ENCODE results near the gene TMEM119.
"Not testable (repeated sequence)": the region's sequence is repeated elsewhere in the genome, so short reads cannot be mapped to it uniquely, and the experiment has no call there.

TMEM119 gene

DNA sequence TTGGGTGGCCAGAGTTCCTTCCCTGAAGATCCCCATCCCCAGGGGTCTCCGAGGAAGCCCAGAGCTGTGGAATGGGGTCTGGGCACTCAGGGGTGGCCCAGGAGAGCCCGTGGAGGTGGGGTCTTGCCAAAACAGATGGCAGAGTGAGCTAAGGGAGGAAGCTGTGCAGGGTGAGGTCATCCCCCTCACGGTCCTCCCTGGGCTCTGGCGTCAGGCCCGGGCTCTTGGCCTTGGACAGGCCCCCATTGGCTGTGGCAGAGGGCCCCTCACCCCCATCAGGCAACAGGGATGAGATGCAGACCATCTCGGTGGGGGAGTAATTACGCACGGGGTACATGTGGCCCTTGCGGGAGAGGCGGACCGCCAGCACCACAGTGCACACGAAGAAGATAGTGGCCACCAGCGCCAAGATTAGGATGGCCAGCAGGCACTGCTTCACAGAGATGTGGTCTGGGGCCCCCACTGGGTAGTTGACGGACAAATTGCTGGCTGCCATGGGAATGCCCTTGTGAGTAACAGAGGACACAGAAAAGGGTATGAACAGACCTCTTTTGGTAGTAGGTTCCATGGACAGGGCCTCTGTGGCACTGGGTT, 25.1 kb upstream of the TMEM119 start:
- Mint-ChIP-seq H3K27ac (peak overlapping the region in 1 of 3 experiments; percentile 49), H3K4me3 (no peak overlapping the region), H3K27me3 (ENCODE audit: low read depth) (no peaks in the 10 kb centered on the region), H3K9me3 (no peaks in the 10 kb centered on the region), H3K4me1 (peaks cover 10% of the 10 kb centered on the region), H3K36me3 (ENCODE audit: low read depth) (no peaks in the 10 kb centered on the region)
- TF ChIP-seq, protein P1, sequence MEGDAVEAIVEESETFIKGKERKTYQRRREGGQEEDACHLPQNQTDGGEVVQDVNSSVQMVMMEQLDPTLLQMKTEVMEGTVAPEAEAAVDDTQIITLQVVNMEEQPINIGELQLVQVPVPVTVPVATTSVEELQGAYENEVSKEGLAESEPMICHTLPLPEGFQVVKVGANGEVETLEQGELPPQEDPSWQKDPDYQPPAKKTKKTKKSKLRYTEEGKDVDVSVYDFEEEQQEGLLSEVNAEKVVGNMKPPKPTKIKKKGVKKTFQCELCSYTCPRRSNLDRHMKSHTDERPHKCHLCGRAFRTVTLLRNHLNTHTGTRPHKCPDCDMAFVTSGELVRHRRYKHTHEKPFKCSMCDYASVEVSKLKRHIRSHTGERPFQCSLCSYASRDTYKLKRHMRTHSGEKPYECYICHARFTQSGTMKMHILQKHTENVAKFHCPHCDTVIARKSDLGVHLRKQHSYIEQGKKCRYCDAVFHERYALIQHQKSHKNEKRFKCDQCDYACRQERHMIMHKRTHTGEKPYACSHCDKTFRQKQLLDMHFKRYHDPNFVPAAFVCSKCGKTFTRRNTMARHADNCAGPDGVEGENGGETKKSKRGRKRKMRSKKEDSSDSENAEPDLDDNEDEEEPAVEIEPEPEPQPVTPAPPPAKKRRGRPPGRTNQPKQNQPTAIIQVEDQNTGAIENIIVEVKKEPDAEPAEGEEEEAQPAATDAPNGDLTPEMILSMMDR (IDR thresholded peaks at IDR 0.05; ENCODE audit: unreplicated experiment in 3 of 3): no peak

DNA sequence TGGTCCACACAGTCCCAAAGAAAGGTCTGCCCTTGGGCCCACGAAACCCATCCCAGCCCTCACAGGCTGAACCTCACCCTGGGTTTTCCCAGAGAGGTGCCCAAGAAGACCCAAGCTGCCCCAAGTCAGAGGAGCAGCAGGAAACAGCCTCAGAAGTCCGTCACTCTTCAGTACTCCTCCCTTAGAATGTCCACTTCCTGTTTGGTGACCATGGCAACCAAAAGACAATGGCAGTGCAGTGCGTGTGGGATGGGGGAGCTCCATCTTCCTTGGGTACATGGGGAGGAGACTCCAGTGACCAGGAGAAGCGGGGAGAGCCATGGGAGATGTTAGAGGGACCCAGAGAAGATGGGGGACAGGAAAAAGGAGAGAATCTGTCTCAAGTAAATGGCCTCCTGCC, 24.5 kb upstream of the TMEM119 start:
- Mint-ChIP-seq H3K4me3 (no peak overlapping the region), H3K36me3 (ENCODE audit: low read depth) (no peaks in the 10 kb centered on the region), H3K27me3 (ENCODE audit: low read depth) (no peaks in the 10 kb centered on the region), H3K27ac (peak overlapping the region; percentile 43 to 66 (median 49)), H3K9me3 (no peaks in the 10 kb centered on the region), H3K4me1 (peaks cover 12% of the 10 kb centered on the region)
- TF ChIP-seq, protein P1 (IDR thresholded peaks at IDR 0.05; ENCODE audit: unreplicated experiment in 3 of 3): no peak

DNA sequence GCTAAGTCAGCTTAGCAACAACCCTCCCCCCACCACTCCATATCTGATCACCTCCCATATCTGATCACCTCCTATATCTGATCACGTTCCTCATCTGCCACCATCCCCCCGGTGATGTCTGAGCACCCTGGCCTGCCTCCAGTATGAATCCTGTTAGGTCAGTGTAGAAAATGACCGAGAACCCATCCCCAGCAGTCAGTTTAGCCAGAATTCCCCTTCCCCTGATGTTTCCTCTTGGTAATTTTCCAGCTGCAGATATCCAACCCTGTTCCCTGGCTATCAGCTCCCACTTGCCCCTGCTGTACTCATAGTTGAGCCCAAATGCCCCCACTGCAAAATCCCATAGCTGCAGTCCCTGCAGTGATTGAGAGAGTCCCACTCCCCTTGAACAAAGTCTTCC, 23.3 kb upstream of the TMEM119 start:
- peaks cover 5% of the 10 kb centered on the region for H3K36me3 Mint-ChIP-seq (ENCODE audit: low read depth)
- no peaks in the 10 kb centered on the region for H3K9me3 Mint-ChIP-seq
- peak overlapping the region in 1 of 3 experiments; percentile 63 for H3K27ac Mint-ChIP-seq
- no peaks in the 10 kb centered on the region for H3K27me3 Mint-ChIP-seq (ENCODE audit: low read depth)
- H3K4me1 Mint-ChIP-seq: peaks cover 12% of the 10 kb centered on the region
- TF ChIP-seq, protein P1 (IDR thresholded peaks at IDR 0.05; ENCODE audit: unreplicated experiment in 3 of 3): no peak
- no peak overlapping the region for H3K4me3 Mint-ChIP-seq

DNA sequence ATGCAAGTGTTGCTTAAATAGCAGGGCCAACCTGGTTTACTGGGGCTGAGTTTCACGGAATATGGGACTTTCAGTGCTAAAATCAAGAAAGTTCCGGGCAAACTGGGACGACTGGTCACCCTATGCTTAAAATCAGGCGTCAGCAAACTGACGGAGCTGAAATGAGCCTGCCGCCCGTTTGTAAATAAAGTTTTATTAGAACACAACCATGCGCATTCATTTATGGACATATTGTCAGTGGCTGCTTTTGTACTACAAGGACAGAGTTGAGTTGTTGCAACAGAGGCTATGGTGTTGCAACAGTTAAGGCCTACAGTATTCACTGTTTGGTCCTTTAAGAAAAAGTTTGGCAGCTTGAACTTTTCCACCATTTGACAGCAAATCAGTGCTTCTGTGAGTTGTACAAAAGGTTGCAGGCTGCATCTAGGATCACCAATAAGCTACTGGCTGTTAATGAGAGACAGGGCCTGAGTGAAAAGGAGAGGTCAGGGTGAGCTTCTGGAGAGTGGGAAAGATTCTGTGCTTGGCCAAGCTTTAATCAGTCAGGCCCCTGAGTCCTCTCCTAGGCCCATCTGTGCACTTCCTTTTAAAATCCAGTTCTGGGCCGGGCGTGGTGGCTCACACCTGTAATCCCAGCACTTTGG, 22.5 kb upstream of the TMEM119 start:
- Mint-ChIP-seq H3K27ac (no peak overlapping the region), H3K36me3 (ENCODE audit: low read depth) (peaks cover 5% of the 10 kb centered on the region), H3K4me3 (no peak overlapping the region)

DNA sequence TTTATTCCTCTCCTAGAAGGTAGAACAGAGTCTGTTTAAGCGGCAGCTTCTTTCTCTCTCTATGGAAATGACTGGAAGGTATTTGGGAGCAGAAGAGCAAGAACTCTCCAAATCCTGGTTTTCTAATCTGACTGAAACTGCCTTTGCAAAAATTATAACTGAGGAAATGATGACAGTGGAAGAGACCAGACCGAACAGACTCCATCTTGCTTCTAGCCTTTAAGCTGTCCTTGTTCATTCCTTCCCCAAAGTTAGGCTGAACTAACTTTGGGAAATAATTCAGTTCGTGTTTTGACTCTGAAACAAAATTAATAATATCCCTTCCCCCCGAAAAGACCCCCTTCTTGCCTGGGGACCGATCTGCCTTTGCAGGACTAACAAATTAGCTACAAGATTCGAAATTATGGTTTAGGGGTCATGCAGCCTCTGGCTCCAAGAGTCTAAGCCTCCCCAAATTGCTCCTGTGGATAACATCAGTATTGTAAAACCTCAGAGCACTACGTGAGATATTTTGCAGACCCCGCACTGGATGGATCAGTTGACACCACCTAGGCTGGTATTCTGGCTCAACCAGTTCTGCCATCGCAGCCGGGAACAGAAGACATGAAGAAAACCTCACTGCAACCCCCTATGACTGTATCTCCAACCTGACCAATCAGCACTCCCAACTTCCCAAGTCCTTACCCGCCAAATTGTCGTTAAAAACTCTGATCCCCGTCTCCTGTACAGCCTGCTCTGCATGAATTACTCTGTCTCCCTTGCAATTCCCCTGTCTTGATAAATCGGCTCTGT, 21.7 kb upstream of the TMEM119 start:
- Mint-ChIP-seq H3K36me3 (ENCODE audit: low read depth) (peaks cover 5% of the 10 kb centered on the region), H3K27ac (no peak overlapping the region), H3K9me3 (no peaks in the 10 kb centered on the region), H3K4me1 (peaks cover 16% of the 10 kb centered on the region), H3K27me3 (ENCODE audit: low read depth) (no peaks in the 10 kb centered on the region), H3K4me3 (no peak overlapping the region)
- TF ChIP-seq, protein P1 (IDR thresholded peaks at IDR 0.05; ENCODE audit: unreplicated experiment in 3 of 3): no peak

More for the DNA sequence above, 22.5 kb upstream of the TMEM119 start:
- peaks cover 12% of the 10 kb centered on the region for H3K4me1 Mint-ChIP-seq
- TF ChIP-seq, protein P1 (IDR thresholded peaks at IDR 0.05; ENCODE audit: unreplicated experiment in 3 of 3): no peak
- H3K9me3 Mint-ChIP-seq: no peaks in the 10 kb centered on the region
- H3K27me3 Mint-ChIP-seq (ENCODE audit: low read depth): no peaks in the 10 kb centered on the region

DNA sequence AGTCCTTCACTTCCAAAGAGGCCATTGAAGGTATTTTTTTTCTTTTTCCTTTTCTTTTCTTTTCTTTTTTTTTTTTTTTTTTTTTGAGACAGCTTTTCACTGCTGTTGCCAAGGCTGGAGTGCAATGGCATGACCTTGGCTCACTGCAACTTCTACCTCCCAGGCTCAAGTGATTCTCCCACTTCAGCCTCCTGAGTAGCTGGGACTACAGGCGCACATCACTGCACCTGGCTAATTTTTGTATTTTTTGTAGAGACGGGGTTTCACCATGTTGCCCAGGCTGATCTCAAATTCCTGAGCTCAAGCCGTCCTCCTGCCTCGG, 21.0 kb upstream of the TMEM119 start:
- H3K36me3 Mint-ChIP-seq (ENCODE audit: low read depth): not testable (repeated sequence)
- peaks cover 16% of the 10 kb centered on the region for H3K4me1 Mint-ChIP-seq

More for the DNA sequence above, 21.0 kb upstream of the TMEM119 start:
- H3K27ac Mint-ChIP-seq; H3K9me3 Mint-ChIP-seq; H3K4me3 Mint-ChIP-seq; H3K27me3 Mint-ChIP-seq (ENCODE audit: low read depth): not testable (repeated sequence)

Measured in nephron (organoid).